GM21528 (cell line): Measurements from ENCODE around the gene SMIM7.

Experiments
- ATAC-seq: cut with Tn5 transposase; IDR thresholded peaks from one replicate; pipeline ENCODE4 v1.9.1; 2021; ENCODE audit warnings: mild to moderate bottlenecking, moderate library complexity; ENCODE audit not compliant: unreplicated experiment, low FRiP score

The SMIM7 gene

DNA sequence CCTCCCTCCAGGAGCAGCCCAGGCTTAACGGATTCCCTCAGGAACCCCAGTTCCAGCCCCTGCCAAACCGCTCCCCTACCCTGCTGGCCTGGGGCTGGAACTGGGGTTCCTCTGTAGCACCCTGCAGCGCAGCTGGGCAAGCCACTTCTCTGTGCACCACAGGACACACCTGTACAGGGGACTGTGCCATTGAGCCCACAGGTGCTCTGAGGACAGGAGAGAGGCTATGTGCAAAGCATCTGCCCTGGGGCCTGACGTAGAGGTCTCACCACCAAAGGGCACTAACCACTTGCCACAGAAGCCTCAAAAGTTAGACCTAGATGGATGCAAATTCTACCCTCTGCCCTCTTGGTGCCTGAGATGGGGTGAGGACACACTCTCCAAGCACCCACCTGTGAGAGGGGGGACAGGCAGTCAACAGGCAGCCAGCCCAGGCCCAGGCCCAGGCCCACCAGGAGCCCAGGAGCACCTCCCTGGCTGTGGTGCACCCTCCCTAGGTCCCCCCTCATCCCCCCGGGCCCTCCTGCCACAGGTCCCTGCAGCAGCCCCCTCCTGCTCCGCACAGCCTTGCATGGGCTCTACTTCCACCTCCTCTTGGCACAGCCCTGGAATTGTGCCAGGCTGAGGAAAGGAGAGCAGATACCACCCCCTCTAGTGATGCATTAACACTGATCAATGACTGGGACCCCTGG lies 60.1 kb downstream of the SMIM7 start:
- no peak for ATAC-seq

- ATAC-seq = no peak
Measured at GRCh38 chr19:16598848-16599247, 61.1 kb downstream of the SMIM7 start.

DNA sequence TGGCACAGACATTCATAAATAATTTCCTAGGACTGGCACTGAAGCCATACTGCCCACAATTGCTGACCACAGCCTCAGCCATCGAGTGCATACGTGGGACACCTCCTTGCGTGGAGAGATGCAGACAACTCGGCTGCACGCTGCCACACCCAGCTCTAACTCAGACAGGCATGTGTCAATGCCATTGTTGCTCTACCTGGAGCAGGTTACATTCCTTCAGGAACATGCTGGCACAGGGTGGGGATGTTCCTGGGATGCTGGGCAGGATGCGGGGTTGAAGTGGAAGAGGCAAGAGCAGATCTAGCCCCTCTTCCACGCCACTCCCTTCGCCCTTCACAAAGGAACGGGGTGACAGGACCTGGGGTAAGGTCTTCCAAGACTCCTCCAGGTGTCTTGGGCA lies 63.5 kb downstream of the SMIM7 start:
- no peak for ATAC-seq
